Left lung (tissue), 10 donors: ENCODE data around the gene GP1BA. TPM values are rescaled to one million over a fixed set of nuclear protein-coding genes. Genes with fewer than 3 reads are reported as not detected.
"Not testable (repeated sequence)": the region's sequence is repeated elsewhere in the genome, so short reads cannot be mapped to it uniquely, and the experiment has no call there.

Experiments used
- ATAC-seq: fragments of 200-7000 bp; cut with Tn5 transposase; one replicate; pipeline ENCODE4 v1.9.1; 2020; ENCODE audit warnings: moderate library complexity
- DNase-seq, 4 donors: peaks; one replicate each; pipeline ENCODE4 v3.0.0-alpha.2; 2013 to 2020
- H3K27ac ChIP-seq, 2 donors: fragments of 200-600 bp; sonication (generic) in 1 of 2; one replicate each; pipeline versions ENCODE4 v1.5.0 to v1.8.0; 2020 to 2021
- H3K27me3 ChIP-seq, 2 donors: fragments of 200-600 bp; sonication (generic) in 1 of 2; one replicate each; pipeline versions ENCODE4 v1.5.0 to v1.8.0; 2020 to 2021
- H3K36me3 ChIP-seq, 2 donors: fragments of 200-600 bp; sonication (generic) in 1 of 2; one replicate each; pipeline versions ENCODE4 v1.5.0 to v1.8.0; 2020 to 2021
- H3K4me1 ChIP-seq, 2 donors: fragments of 200-600 bp; one replicate each; pipeline ENCODE4 v1.8.0; 2021
- H3K4me3 ChIP-seq, 2 donors: fragments of 200-600 bp; sonication (generic) in 1 of 2; one replicate each; pipeline versions ENCODE4 v1.5.0 to v1.8.0; 2020 to 2021; ENCODE audit warnings: mild to moderate bottlenecking in 1 of 2
- H3K9me3 ChIP-seq, 2 donors: fragments of 200-600 bp; sonication (generic) in 1 of 2; one replicate each; pipeline versions ENCODE4 v1.5.0 to v1.8.0; 2020 to 2021
- intact Hi-C, 2 donors: fragments of 100-400 bp; cut with DNase I; formaldehyde crosslinking; loops; one replicate each; pipeline versions ENCODE4 v1.11.2 to v1.14.2; 2022
- polyA plus RNA-seq, 6 donors: library from polyadenylated mRNA; unstranded; fragments of 120-200 nt; gene quantifications; one replicate each; pipeline ENCODE4 v1.2.1, GENCODE V29; 2013; ENCODE audit not compliant: insufficient read length in 6 of 6
- total RNA-seq, 2 donors: library from RNA; stranded (reverse); fragmentation: NEBNext Ultra II Directional; extraction: Animal tissue kit (Norgen Biotek cat#: 25700); gene quantifications; one replicate each; pipeline ENCODE4 v1.2.1, GENCODE V29; 2021
- TF ChIP-seq, protein P1 (sequence below), 2 donors: fragments of 200-600 bp; sonication (generic) in 1 of 2; IDR thresholded peaks; one replicate each; pipeline versions ENCODE4 v1.5.0 to v1.8.0; 2021; ENCODE audit warnings: antibody characterized with exemption in 2 of 2
- donor health status: DM: no; HTN: yes; CAD: no.
- donor health status: DM: no; HTN: no; CAD: no.

The GP1BA gene
- total and polyA plus RNA-seq, 8 donors = 0.31 to 3.7 (median 3.4) TPM

DNA sequence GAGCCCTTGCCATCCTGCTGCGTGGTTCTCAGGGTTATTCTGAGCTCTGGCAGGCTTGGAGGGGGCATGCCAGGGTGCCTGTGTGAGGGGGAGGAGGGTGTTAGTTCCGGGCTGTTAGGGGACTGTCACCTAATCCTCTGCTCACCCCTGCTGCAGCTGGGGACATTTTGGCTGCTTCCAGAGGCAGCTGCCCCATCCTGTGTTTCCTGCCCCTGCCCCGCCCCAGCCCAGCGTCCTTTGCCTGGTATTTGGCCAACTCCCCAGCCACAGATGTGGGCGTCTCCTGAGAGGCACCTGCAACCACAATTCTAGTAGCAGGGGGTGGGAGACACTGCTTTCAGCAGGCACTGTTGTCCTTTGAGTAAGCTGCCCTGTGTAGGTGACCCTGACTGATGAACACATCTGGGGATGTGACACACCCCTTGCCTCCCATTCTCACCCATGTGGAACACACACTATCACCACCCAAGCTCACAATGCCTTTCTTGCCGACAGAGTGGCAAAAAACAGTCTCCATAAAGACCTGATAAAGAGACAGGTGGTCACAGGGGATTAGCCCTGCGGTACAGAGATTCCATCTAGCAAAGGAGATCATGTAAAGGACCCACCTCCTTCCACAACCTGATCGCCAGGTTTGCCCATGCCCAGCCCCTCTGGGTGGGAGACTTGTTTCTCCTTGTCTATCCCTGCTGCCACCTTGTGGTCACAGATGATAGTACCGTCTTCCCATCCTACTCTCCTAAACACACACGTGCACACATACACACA is 28.8 kb upstream of the GP1BA start, which contains the start of gene CHRNE:
Gene CHRNE, minus strand, starts transcription at position 48 of the 768 bp plus-strand sequence. Its CDS starts 35 bp downstream, at position 13.
- TF ChIP-seq, protein P1, sequence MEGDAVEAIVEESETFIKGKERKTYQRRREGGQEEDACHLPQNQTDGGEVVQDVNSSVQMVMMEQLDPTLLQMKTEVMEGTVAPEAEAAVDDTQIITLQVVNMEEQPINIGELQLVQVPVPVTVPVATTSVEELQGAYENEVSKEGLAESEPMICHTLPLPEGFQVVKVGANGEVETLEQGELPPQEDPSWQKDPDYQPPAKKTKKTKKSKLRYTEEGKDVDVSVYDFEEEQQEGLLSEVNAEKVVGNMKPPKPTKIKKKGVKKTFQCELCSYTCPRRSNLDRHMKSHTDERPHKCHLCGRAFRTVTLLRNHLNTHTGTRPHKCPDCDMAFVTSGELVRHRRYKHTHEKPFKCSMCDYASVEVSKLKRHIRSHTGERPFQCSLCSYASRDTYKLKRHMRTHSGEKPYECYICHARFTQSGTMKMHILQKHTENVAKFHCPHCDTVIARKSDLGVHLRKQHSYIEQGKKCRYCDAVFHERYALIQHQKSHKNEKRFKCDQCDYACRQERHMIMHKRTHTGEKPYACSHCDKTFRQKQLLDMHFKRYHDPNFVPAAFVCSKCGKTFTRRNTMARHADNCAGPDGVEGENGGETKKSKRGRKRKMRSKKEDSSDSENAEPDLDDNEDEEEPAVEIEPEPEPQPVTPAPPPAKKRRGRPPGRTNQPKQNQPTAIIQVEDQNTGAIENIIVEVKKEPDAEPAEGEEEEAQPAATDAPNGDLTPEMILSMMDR (IDR thresholded peaks at IDR 0.05) = peak; percentile 70 to 80
- peak within 1 kb of the TSS in 1 of 2 donors; percentile 54 for H3K4me3 ChIP-seq
- H3K4me1 ChIP-seq = peaks cover 11 to 48% of the 10 kb centered on the region in 2 donors
- intact Hi-C loops = loop anchor here in 1 of 2 donors (10.0 kb wide), 1 partner anchor 72 kb away; no protein-coding TSS in a partner anchor
- peak within 1 kb of the TSS; percentile 80 to 85 for H3K27ac ChIP-seq
- DNase-seq = peak; percentile 64 to 84 (median 82)
- H3K27me3 ChIP-seq = peaks cover 0 to 21% of the 10 kb centered on the region in 2 donors
- ATAC-seq = peak; percentile 51
- H3K9me3 ChIP-seq = no peaks in the 10 kb centered on the region
- H3K36me3 ChIP-seq = no peaks in the 10 kb centered on the region

DNA sequence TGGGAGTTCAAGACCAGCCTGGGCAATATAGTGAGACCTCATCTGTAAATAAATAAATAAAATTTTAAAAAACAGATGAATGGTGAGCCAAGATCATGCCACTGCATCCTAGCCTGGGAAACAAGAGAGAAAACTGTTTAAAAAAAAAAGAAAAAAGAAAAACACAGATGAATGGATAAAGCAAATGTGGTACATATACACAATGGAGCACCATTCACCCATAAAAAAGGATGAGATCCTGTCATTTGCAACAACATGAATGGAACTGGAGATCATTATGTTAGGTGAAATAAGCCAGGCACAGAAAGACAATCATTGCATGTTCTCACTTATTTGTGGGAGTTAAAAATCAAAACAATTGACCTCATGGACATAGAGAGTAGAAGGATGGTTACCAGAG is 25.4 kb upstream of the GP1BA start:
- H3K27ac ChIP-seq, H3K36me3 ChIP-seq, H3K4me3 ChIP-seq, H3K9me3 ChIP-seq, DNase-seq, ATAC-seq, H3K27me3 ChIP-seq: not testable (repeated sequence)
- intact Hi-C loops = loop anchor here in 1 of 2 donors (10.0 kb wide), 1 partner anchor 68 kb away; no protein-coding TSS in a partner anchor
- peaks cover 6 to 29% of the 10 kb centered on the region in 2 donors for H3K4me1 ChIP-seq

DNA sequence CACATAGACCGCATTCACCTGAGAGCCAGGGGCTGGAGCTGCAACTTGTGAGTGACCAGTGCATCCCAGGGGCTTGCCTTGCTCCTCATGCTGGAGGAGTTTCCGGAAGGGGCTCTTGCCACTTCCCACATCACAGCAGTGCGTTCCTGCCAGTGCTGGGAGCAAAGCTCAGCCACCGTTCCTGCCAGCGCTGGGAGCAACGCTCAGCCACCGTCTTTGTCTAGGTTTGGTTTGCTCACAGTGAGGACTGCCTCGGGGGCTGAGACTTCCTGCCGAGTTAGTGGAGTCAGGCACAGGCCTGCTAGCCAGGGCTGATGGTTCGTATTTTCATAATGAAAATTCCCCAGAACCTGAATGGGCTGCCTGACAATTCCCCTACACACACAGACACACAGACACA is 23.8 kb upstream of the GP1BA start:
- intact Hi-C loops = loop anchor here in 1 of 2 donors (10.0 kb wide), 1 partner anchor 66 kb away; no protein-coding TSS in a partner anchor
- no peak for ATAC-seq

DNA sequence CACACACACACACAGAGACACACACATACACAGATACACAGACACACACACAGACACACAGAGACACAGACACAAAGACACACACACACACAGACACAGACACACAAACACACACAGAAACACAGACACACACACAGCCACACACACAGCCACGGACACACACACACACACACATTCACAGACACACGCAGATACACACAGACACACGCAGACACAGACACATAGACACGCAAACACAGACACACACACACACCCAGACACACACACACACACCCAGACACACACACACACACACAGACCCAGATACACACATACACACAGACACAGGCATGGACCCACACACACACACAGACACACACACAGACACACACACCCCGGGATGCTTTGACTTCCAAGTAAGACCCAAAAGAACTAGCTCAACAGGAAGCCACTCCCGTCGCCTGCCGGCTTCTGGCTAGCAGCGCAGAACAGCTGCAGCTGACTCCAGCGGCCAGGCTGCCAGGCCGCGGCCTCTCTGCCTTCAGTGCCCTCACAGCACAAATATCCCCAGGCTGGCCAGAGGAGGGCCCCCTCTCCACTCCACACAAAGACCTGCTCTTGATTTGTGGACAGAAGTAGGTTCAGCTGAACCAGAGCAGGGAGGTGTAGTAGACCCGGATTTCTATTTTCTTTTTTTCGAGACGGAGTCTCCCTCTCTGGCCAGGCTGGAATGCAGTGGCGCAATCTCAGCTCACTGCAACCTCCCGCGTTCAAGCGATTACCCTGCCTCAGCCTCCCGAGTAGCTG is 23.2 kb upstream of the GP1BA start:
- peak; percentile 74 to 95 (median 92) for DNase-seq
- H3K9me3 ChIP-seq = no peaks in the 10 kb centered on the region
- TF ChIP-seq, protein P1 (IDR thresholded peaks at IDR 0.05) = peak; percentile 75 to 78
- H3K36me3 ChIP-seq = no peaks in the 10 kb centered on the region
- H3K27me3 ChIP-seq = no peaks in the 10 kb centered on the region
- H3K4me3 ChIP-seq = no peak overlapping the region
- H3K27ac ChIP-seq = peak overlapping the region; percentile 57 to 67
- H3K4me1 ChIP-seq = peaks cover 0 to 11% of the 10 kb centered on the region in 2 donors
- intact Hi-C loops = loop anchor here in 1 of 2 donors (10.0 kb wide), 1 partner anchor 66 kb away; no protein-coding TSS in a partner anchor
- peak; percentile 98 for ATAC-seq

More for the DNA sequence above, 23.8 kb upstream of the GP1BA start:
- H3K27me3 ChIP-seq = no peaks in the 10 kb centered on the region
- H3K4me3 ChIP-seq = no peak overlapping the region
- H3K4me1 ChIP-seq = peaks cover 0 to 16% of the 10 kb centered on the region in 2 donors
- no peaks in the 10 kb centered on the region for H3K36me3 ChIP-seq
- TF ChIP-seq, protein P1 (IDR thresholded peaks at IDR 0.05) = no peak
- DNase-seq = peak in 1 of 4 donors; percentile 25
- H3K27ac ChIP-seq = peak overlapping the region in 1 of 2 donors; percentile 23
- H3K9me3 ChIP-seq = no peaks in the 10 kb centered on the region

DNA sequence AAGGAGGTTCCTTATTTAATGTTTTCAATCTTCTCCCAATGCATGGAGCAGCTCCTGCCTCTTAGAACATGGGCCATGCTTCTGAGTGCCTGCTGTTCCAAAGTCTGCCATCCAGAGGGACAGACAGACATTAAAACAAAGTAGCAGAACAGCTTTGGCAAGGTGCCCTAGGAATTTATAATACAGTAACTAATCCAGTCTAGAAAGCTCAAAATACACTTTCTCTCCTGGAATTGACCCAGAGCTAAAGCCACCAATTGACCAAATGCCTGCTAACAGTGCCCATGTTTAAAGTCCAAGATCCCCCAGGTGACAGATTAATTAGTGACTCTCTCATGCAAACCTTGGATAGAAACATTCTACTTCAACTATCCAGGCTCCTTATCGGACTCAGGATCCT is 18.1 kb upstream of the GP1BA start:
- Histone ChIP-seq H3K4me1 (peaks cover 0 to 9% of the 10 kb centered on the region in 2 donors), H3K36me3 (no peaks in the 10 kb centered on the region), H3K4me3 (no peak overlapping the region), H3K27ac (no peak overlapping the region), H3K27me3 (no peaks in the 10 kb centered on the region), H3K9me3 (no peaks in the 10 kb centered on the region)
- DNase-seq = no peak
- intact Hi-C loops = no loop called here
- TF ChIP-seq, protein P1 (IDR thresholded peaks at IDR 0.05) = no peak
- no peak for ATAC-seq

DNA sequence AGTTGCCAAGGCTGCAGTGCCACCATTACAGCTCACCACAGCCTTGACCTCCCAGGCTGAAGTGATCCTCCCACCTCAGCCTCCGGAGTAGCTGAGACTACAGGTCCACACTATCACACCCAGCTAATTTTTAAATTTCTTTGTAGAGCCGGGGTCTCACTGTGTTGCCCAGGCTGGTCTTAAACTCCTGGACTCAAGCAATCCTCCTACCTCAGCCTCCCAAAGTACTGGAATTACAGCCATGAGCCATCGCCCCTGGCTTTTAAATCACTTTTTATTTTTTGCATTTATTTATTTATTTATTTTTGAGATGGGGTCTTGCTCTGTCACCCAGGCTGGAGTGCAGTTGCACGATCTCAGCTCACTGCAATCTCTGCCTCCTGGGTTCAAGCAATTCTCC is 17.5 kb upstream of the GP1BA start:
- not testable (repeated sequence) for H3K27me3 ChIP-seq
- peak in 1 of 4 donors; percentile 1 for DNase-seq

More for the DNA sequence above, 17.5 kb upstream of the GP1BA start:
- H3K9me3 ChIP-seq, H3K36me3 ChIP-seq, H3K27ac ChIP-seq, intact Hi-C loops, H3K4me3 ChIP-seq, ATAC-seq, H3K4me1 ChIP-seq: not testable (repeated sequence)
